Kidney (tissue), 14 donors: Measurements from ENCODE around the gene SFTPA1. TPM values are rescaled to one million over a fixed set of nuclear protein-coding genes. Genes with fewer than 3 reads are reported as not detected.
"Not testable (repeated sequence)": the region's sequence is repeated elsewhere in the genome, so short reads cannot be mapped to it uniquely, and the experiment has no call there.

Source experiments
- DNase-seq, 5 donors: peaks; one replicate each; pipeline ENCODE4 v3.0.0-alpha.2; 2013 to 2020
- FAIRE-seq: peaks from 2 replicates; lab custom pipeline; 2012; peaks lifted over from hg19 to GRCh38; lab: Jason Lieb, UNC
- H3K27ac ChIP-seq, 2 donors: one replicate each; pipeline ENCODE4 v1.7.0; 2013; ENCODE audit warnings: low read depth in 2 of 2, low read length in 2 of 2, inconsistent platforms in 1 of 2
- H3K27me3 ChIP-seq: one replicate; pipeline ENCODE4 v1.7.1; 2013; ENCODE audit warnings: low read length, inconsistent platforms; ENCODE audit not compliant: control insufficient read depth, insufficient read depth
- H3K36me3 ChIP-seq, 3 donors: one replicate each; pipeline versions ENCODE4 v1.7.0 to v1.7.1; 2013; ENCODE audit warnings: low read length in 3 of 3, control low read depth in 1 of 3, inconsistent platforms in 1 of 3; ENCODE audit not compliant: insufficient read depth in 3 of 3, control insufficient read depth in 2 of 3
- H3K4me1 ChIP-seq, 3 donors: one replicate each; pipeline versions ENCODE4 v1.7.0 to v1.7.1; 2013; ENCODE audit warnings: low read length in 3 of 3, inconsistent platforms in 1 of 3, low read depth in 1 of 3; ENCODE audit not compliant: control insufficient read depth in 2 of 3, insufficient read depth in 2 of 3
- H3K4me3 ChIP-seq, 3 donors: one replicate each; pipeline versions ENCODE4 v1.7.0 to v1.8.1; 2013; ENCODE audit warnings: low read length in 3 of 3, control low read depth in 1 of 3, inconsistent platforms in 1 of 3
- H3K9ac ChIP-seq, 3 donors: one replicate each; pipeline versions ENCODE4 v1.7.0 to v1.7.1; 2013; ENCODE audit warnings: low read length in 3 of 3, control low read depth in 1 of 3, inconsistent platforms in 1 of 3
- H3K9me3 ChIP-seq, 3 donors: one replicate each; pipeline versions ENCODE4 v1.7.0 to v1.7.1; 2013; ENCODE audit warnings: low read length in 3 of 3, control low read depth in 1 of 3, inconsistent platforms in 1 of 3; ENCODE audit not compliant: control insufficient read depth in 2 of 3, insufficient read depth in 1 of 3
- intact Hi-C: fragments of 100-400 bp; cut with DNase I; formaldehyde crosslinking; loops from one replicate; pipeline ENCODE4 v1.11.1; 2022
- polyA plus RNA-seq: library from polyadenylated mRNA; stranded (reverse); fragments of 350-450 nt; fragmentation: Illumina TruSeq; extraction: RNeasy Lipid Tissue Mini Kit (QIAGEN cat#74804); gene quantifications from one replicate; pipeline ENCODE4 v1.2.3, GENCODE V29; 2014; ENCODE audit warnings: low read depth, low replicate concordance; ENCODE audit not compliant: insufficient read depth
- total RNA-seq: library from RNA; stranded (reverse); fragmentation: NEBNext Ultra II Directional; extraction: Animal tissue kit (Norgen Biotek cat#: 25700); gene quantifications from one replicate; pipeline ENCODE4 v1.2.1, GENCODE V29; 2021
- TF ChIP-seq, protein P1 (sequence below): IDR thresholded peaks from 3 replicates; pipeline ENCODE4 v1.5.1; 2012; ENCODE audit warnings: mild to moderate bottlenecking, moderate library complexity, borderline replicate concordance; ENCODE audit not compliant: insufficient read depth; ENCODE audit errors: extremely low read depth
- donor health status: control.
- donor health status: control.
- donor health status: control.
- donor health status: control.
- donor health status: control.
- donor health status: DM: yes; HTN: yes; CAD: no.
- donor health status: Normal renal cell carcinoma (clear cell type).

The SFTPA1 gene
- total and polyA plus RNA-seq, 2 donors from 2014 or later: not detected

DNA sequence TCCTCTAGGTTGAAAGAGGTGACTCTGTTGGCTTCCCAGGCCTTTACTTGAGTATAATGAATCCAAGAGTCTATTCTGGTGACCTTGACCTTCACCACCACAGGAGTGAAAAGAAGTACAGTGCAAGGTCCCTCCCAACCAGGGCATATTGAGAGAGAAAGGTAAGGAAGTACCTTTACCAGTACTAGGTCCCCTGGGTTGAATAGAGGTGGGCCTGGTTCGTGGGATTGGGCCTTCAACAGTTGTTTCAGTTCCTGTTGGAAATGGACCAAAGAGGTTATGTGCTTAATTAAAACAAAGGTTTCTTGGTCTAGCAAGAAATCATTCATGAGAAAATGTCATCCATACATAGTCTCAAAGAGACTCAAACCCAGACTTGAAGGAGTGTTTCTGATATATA is 6.4 kb upstream of the SFTPA1 start:
- intact Hi-C loops: no loop called here
- no peak for FAIRE-seq

DNA sequence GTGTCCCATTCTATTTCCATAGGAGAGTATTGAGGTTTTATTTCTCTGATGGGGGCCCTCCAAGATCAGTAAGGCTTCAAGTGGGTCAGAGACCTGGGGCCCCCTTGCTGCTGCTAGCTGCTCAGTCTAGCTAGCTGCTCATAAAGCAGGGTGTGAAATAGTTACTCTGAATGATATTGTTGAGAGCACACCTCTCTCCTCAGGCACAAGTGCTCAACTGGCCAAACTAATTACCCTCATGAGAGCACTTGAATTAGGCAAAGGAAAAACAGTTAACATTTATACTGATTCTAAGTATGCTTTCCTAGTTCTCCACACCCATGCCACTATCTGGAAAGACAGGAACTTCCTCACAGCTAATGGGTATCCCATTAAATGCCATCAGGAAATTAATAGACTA is 5.4 kb upstream of the SFTPA1 start:
- Histone ChIP-seq H3K9me3 (peaks cover 0 to 5% (median 0%) of the 10 kb centered on the region in 3 donors), H3K9ac (no peak overlapping the region), H3K4me3 (no peak overlapping the region), H3K4me1 (no peaks in the 10 kb centered on the region), H3K27ac (no peak overlapping the region), H3K36me3 (no peaks in the 10 kb centered on the region), H3K27me3 (no peaks in the 10 kb centered on the region)
- no peak for DNase-seq
- intact Hi-C loops: no loop called here
- FAIRE-seq: no peak
- TF ChIP-seq, protein P1, sequence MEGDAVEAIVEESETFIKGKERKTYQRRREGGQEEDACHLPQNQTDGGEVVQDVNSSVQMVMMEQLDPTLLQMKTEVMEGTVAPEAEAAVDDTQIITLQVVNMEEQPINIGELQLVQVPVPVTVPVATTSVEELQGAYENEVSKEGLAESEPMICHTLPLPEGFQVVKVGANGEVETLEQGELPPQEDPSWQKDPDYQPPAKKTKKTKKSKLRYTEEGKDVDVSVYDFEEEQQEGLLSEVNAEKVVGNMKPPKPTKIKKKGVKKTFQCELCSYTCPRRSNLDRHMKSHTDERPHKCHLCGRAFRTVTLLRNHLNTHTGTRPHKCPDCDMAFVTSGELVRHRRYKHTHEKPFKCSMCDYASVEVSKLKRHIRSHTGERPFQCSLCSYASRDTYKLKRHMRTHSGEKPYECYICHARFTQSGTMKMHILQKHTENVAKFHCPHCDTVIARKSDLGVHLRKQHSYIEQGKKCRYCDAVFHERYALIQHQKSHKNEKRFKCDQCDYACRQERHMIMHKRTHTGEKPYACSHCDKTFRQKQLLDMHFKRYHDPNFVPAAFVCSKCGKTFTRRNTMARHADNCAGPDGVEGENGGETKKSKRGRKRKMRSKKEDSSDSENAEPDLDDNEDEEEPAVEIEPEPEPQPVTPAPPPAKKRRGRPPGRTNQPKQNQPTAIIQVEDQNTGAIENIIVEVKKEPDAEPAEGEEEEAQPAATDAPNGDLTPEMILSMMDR: no peak

More for the DNA sequence above, 6.4 kb upstream of the SFTPA1 start:
- Histone ChIP-seq H3K27me3 (no peaks in the 10 kb centered on the region), H3K4me1 (no peaks in the 10 kb centered on the region), H3K27ac (no peak overlapping the region), H3K9ac (no peak overlapping the region), H3K36me3 (no peaks in the 10 kb centered on the region), H3K4me3 (no peak overlapping the region), H3K9me3 (peaks cover 0 to 5% (median 0%) of the 10 kb centered on the region in 3 donors)
- TF ChIP-seq, protein P1: no peak
- DNase-seq: no peak

GRCh38 chr10:79608505-79609375 is 2.0 kb upstream of the SFTPA1 start:
- H3K9ac ChIP-seq: no peak overlapping the region
- no peaks in the 10 kb centered on the region for H3K4me1 ChIP-seq
- no peak for FAIRE-seq
- H3K9me3 ChIP-seq: no peaks in the 10 kb centered on the region
- TF ChIP-seq, protein P1: peak; percentile 48
- H3K27me3 ChIP-seq: no peaks in the 10 kb centered on the region
- DNase-seq: peak in 2 of 5 donors; percentile 2 to 26
- no peak overlapping the region for H3K4me3 ChIP-seq
- no peaks in the 10 kb centered on the region for H3K36me3 ChIP-seq
- intact Hi-C loops: no loop called here
- no peak overlapping the region for H3K27ac ChIP-seq

GRCh38 chr10:79611193-79611976 is 646 bp downstream of the SFTPA1 start:
- DNase-seq, H3K9ac ChIP-seq, H3K36me3 ChIP-seq, H3K27me3 ChIP-seq, H3K27ac ChIP-seq, H3K9me3 ChIP-seq, H3K4me3 ChIP-seq, H3K4me1 ChIP-seq, intact Hi-C loops, FAIRE-seq: not testable (repeated sequence)
